Activated CD4-positive, alpha-beta T cell treated with anti-CD3 and anti-CD28 coated beads for 1 hour (primary cell): Measurements from ENCODE around the gene COL9A1.

Experiments
- DNase-seq: peaks from one replicate; pipeline ENCODE4 v3.0.0-alpha.2; 2020

COL9A1 gene

DNA sequence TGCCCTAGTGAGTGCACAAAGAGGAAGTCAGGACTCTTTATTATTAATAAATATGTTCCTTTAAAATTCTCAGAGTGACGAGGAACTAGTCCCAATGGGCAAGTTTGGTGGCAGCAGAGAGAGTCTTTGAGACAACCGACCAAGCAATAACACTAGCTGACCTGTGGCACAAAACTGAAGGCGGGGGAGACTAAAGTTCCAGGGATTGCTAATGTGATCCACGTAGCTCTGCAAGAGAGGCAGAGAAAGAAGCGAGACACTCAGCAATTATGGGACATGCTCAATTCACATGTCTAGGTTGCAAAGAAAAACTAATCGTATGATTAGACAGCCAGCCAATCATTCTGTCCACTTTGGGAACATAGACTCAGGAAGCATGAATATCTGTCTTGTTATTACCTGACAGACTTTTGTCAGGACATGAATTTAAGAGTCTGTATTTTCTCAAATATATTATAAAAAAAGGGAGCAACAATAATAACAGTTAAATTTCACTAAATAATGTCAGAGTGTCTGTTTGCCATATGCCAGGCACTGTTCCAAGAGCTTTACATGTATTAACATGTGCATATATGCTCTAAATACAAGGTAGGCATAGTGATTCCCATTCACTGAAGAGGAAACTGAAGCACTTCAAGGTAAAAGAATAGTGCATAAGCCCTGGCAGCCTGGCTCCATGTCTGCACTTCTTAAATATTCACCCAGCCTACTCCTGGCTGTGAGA is 81.0 kb downstream of the COL9A1 start:
- DNase-seq, result no peak

DNA sequence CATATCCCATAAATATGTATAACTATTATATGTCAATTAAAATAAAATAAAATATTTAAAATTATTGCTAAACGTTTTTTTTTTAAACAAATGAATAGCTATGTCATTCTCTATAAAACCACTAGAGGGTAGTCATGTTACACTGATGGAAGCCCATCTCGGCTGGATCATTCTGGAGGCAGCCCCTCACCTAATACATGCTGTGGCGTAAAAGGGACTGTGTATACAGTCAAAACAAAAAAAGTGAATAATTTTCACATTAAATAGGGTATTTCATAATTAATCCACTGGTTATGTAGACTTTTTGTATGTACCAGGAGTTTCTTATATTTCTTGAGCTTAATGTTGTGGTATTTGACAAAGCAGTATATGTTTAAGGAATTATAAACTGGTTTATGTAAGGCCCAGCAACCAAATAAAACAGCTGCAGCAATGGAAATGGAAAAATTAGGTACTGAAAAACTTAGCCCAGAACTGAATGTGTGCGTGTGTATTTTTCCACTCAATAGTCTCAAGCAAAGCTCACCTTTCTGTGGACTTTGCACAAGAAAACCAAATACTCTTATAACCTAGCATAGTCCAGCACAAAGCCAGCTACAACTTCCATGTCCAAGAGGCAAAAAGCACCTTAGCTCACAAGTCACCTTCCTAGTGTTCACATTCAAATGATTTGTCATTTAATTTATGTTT is 81.7 kb downstream of the COL9A1 start:
- no peak for DNase-seq

DNA sequence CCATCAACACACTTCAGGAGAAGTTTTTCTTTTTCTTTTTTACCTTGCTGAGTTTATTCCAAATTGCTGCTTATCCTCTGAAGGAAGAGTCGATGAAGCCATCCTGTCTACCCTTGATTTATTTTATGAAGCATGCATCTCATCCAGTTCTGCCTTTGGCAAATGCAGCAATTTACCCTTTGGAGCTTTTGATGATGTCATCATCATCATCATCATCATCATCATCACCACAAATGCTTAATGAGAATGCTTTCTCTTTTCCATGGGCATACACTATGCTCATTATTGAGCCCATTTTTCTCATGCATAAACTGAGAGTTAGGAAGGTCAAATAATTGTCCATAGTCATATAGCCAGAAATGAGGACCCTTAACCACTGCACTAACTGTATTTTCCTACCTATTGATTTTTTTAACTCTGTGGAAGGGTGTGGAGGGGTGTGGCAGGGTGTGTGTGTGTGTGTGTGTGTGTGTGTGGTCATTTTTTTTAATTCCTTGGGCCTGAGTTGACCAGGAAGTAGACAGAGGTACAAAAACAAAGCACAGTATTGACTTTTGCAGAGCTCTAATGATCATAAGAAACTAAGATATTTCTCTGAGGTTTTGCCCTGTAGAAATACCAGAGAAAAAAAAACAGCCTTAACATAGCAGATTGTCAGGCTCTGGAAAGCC is 82.8 kb downstream of the COL9A1 start:
- no peak for DNase-seq

DNA sequence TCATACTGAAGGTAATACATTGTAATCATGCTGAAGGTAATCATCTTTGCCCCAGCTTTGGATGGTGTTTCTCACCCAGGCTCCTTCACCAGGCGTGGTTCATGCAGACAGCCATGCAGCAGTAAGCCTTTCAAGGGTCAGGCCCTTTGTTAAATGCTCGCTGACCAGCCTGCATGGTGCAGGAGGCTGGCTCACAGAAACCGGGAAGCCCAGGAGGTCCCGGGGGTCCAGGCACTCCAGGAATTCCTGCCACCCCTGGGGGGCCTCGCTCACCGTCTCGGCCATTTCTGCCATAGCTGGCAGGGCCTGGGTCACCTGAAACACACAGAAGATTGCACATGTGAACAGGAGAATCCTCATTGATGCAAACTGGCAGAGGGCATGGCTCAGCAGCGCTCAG is 86.1 kb downstream of the COL9A1 start:
- DNase-seq, result no peak

DNA sequence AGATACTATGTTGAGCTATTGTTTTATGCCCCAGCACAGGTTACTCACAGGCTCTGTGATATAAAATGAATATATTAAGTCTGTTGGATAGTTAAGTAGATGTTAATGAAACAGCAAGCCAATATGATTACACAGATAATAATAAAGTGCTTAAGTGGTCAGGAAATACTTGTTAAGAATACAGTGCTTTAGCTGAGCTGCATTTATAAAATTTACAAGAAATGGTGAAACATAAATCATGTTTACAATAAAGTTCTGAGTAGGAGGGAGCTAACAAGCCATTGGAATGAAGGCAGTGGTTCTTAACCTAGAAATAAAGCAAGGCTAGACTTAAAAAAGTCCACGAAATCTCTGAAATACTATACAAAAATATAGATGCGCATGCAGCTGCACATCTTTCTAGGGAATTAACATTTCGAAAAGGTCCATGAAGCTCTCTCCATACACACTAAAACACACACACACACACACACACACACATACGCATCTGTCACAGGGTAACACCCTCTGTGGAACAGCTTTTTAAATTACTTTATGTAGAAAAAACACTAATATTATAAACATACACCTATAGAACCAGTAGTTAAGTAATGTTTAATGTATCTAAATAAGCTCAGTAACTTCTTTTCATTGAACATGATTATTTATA is 87.3 kb downstream of the COL9A1 start:
- no peak for DNase-seq

DNA sequence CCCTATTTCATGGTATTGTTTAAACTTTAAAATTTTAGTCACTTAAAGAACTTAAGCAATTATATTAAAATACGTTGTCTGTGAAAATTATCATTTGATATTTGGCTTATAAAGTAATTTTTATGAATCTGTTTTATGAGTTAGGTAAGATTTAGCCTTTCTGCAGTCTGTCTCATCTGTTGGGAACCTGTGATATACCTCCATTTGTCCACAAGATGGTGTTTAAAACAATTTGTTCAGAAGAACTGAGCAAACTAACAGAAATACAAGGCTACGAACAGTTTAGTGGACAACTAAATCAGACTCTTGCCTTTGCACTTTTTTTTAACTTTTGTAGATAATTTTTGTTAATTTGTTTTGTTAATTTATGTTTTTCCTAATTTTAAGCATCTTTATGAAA is 92.4 kb downstream of the COL9A1 start:
- no peak for DNase-seq

DNA sequence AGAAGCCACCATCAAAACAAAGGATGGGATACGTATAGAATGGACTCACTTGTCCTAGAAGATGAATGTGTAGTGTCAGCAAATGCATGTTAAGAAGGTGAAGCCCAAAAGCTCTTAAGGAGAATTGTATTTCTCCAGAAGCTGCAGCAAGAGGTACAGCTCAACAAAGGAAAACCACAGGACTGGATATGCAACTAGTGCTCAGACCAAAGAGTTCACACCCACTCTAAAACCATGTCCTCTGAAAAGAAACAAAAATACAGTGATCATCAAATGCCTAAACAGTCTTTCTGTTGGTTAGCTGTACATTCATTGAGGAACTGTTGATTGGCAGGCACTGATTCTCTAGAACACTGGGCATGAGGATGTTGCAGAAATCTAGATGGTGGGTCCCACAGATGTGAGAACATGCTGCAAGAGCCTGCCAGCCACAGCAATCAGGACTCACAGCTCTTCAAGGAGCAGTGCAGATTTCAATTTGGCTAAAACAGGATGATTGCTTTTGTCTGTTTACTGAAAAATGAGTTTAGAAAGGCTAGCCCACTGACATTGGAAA is 94.6 kb downstream of the COL9A1 start:
- DNase-seq, result no peak

DNA sequence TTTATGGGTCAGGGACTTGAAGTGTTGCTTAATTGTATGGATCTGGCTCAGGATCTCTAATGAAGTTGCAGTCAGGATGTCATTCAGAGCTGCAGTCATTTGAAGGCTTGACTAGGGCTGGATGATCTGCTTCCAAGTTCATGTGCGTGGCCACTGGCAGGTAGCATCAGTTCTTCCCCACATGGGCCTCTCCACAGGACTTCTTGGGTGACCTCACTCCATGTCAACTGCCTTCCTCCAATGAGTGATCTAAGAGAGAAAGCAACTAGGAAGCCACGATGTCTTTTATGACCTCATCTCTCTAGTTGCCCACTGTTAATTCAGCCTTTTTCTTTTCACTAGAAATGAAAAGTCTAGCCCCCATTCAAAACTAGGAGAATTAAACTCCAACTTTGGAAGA is 104.1 kb downstream of the COL9A1 start:
- DNase-seq, result no peak

DNA sequence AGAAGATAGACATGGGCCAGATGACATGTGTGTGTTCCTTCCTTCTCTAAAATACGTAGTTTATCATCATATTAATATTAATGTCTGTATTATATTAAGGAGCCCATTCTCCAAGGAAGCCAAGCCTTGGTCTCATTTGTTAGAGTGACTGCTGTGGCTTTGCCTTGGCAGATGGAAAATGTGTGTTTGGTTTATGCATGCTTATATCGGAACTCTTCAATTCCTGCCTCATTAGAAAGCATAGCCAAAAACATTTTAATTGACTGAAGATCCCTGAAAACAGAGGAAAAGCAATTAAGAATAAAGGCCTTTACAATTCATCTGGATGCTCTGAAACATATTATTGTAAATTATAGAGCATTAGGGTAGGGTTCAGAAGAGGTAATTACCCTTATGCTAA is 106.4 kb downstream of the COL9A1 start:
- no peak for DNase-seq

DNA sequence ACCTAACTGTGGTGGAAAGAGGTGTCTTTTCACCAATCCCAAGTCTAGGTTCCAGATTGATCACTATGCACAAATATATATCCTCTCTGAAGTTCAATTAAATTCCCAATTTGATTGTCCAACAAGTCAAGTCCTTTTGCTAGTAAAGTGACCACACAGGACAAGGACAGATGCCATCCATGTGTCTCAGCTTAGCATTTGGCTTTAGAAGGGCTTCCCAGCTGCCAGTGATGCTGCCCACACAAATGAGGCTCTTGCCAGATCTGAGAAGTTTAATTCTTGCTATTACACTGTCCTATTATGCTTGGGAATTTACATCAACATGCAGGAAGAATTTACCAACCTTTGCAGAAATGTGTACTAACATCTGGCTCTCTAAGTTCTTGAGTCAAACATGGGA is 108.5 kb downstream of the COL9A1 start:
- DNase-seq, result no peak

DNA sequence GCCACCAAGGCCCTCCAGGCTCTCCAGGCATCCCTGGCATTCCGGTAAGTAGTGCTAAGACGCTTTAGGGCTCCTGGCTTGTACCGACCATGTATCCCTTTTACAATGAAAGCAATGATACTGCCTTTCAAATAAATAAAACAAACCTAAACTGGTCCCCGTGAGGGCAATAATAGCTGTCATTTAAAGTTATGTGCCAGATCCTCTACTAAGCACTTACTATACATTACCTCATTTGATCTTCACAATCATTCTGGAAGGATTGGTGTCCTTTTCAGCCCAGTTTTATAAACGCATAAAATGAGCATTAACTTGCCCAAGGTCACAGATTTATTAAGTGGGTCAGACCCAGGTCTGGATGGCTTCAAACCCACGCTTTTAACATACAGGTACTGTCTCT is 114.7 kb downstream of the COL9A1 start:
- no peak for DNase-seq

DNA sequence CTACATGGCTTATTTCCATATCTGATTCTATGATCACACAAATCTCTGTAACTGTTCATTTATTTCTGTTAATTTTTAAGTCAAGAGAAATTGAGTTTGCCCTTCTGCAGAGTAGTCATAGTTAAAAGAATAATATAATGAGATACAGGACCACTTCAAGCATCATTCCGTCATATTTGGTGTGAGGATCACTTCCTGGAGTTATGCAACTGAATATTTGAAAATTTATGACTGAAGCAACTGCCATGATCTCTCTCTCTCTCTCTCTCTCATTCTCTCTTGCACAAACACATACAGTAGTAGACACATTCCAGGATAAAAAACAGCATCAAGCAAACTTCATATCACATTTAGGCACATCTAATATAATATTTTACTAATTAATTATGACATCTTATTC is 116.4 kb downstream of the COL9A1 start:
- no peak for DNase-seq

DNA sequence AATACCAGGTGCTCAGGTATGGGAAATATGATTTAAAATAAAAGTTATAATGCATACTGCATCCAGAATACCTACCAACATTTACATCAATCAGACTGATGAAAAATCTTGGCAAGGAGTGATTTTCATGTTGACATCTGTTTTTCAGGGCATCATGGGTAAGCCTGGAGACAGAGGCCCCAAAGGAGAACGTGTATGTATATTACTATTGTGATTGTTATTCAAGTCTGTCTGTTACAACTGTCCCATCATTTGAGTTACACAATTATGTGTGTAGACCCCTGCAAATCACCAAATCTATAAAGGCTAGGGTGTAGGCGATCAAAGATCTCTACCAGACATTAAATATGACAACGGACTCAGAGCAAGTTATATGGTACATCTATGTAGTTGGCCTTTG is 118.2 kb downstream of the COL9A1 start:
- no peak for DNase-seq

DNA sequence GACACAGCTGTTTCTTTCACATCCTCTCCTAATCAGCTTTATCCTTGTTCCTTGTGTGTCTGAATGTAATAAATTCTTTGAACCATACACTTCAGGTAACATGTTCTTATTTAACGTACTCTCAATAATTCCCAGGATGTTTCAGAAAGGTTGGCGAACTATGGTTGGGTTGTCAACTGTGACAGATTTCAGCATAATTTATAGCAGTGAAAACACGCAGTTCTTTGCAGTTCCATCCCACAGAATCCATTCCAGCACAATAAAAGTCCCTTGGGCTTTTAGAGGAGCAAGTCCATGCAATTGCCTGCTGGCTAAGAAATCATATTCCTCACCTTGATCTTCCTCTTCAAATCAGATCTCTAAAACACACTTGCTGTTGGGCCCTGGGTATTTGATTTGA is 119.3 kb downstream of the COL9A1 start:
- DNase-seq, result no peak

DNA sequence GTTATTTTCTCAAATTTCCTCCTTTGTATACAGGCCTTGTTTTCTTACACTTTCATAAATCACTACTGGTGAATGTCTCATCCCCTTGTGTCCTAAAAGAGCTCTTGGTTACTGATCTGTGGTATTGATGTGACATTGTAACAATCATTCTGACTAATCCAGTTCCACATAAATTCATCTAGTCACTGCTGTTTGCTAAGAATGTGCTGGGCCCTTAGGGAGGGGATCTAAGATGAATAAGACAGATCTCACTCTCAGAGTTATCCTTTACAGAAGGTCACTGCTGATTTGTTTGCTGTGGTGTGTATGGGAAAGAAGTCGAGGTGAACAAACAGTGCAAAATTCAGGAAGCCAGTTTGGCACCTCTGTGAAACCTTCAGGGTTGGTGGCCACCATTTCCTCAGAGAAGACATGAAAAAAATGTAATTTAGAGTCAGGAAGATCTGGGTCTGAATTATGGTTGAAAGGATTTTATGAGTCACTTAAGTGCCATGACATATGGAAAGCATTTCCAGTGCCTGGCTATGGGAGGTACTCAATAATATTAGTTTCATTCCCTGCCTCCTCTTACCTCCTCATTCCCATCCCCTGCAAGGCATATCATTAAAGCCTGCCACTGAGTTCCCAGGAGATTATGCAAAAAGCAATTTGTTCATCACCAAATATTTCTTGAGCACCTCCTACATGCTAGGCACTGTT is 121.8 kb downstream of the COL9A1 start:
- no peak for DNase-seq

DNA sequence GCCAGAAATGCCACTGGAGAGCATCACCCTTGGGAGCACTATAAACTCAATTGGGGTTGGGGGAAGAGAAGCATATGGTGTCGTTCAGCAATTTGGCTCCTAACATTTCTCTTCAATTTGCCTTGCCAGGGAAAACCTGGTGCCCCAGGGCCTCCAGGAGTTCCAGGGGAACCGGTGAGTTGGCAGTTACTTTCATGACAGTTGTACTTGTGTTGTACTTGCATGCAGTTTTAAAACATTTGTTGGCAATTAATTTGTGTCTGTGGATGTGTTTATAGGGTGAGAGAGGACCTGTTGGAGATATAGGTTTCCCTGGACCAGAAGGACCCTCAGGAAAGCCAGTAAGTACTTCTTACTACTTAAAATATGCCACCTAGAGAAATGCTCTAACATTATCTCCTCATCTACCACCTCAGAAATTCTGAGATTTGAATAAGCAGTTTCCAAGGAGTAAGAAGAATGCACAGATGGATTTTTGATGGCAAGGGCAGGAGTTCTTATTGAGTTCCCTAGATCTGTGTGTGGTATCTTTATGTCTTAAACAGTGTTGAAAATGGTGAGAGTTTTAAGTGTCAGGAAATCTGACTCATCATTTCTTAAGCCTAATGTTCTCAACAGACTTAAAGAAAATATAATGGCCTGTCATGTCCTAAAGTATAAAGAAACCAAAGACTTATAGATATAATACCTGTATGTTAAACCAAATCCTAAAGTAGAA is 122.5 kb downstream of the COL9A1 start:
- no peak for DNase-seq

DNA sequence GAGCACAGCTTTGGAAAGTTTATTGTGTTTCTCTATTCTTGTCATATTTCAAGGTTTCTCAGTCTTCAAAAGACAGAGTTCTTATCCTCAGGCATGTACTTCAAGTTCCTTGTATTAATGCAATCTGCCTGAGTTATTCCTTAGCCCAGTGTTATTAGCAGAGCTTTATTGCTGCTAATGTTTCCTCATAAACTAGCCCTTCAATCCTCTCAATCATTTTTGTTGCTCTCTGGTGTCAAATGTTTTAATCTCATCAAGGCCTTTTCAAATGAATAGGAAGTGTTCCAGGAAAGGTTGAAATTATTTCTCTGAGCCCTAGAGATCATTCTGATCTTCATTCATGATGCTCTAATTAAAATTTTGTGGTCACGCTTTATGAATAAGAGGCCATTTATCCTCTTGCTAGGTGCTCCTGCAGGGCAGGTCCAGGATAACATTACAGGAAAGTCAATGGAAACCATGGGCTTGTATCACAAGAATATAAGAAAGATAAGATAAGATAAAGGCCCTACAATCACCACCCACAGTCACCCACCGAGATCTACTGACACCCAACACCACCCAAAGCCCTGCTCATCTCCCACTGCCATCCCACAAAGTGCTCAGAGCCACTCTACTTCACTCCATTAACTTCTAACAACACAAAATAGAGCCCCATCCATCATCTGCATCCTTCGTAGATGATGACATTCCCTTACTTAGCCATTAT is 125.9 kb downstream of the COL9A1 start:
- DNase-seq, result no peak

DNA sequence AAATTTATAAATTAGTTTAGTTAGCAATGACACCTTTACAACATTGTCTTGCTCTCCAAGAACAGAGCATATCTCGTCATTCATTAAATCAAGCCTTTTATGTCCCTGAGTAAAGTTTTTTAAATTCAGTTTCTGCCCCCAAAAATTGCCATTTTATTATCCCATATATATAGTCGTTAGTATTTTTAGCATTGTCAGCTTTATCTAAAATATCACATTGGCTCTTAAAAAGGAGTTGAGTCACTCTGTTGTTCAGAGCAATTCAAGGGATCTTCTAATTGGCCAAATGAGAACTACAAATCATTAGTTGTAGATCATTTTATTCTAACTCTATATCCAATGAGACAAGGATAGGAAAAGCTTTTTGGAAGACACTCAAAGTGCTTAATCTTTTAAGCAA is 127.1 kb downstream of the COL9A1 start:
- DNase-seq, result no peak

DNA sequence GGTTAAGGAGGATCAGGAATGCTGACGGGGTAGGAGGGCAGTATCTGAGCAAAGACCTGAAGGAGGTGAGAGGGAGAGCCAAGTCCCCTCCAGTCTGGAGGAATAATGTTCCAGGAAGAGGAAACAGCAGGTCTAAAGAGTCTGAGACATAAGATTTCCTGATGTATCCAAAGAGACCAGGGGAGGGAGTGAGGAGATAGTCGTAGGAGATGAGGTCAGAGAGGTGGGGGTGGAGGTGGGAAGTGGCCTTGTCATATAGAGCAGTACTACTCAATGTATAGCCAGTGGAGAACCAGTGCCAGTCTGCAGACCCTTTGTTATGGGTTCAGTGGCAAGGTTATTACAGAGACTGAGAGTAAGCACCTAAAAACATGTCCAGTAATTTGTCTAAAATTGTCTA is 130.6 kb downstream of the COL9A1 start:
- DNase-seq, result no peak

DNA sequence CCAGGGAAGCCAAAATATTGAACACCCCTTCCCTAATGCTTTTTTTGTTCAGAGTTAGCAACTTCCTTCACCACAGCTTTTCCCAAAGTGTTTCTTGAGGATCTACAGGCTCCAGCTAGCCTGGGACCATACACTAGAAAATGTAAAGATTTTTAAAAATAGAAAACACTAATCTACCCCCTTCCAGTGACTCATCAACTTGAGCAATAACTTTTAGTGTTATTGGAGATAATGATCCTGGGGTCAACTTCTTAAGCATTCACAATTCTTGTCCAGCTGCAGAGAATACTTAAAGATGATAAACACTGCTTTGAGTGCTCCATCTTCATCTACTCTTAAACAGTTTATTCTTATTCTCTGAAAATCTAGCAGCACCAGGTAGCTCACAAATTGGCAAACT is 131.6 kb downstream of the COL9A1 start:
- no peak for DNase-seq

DNA sequence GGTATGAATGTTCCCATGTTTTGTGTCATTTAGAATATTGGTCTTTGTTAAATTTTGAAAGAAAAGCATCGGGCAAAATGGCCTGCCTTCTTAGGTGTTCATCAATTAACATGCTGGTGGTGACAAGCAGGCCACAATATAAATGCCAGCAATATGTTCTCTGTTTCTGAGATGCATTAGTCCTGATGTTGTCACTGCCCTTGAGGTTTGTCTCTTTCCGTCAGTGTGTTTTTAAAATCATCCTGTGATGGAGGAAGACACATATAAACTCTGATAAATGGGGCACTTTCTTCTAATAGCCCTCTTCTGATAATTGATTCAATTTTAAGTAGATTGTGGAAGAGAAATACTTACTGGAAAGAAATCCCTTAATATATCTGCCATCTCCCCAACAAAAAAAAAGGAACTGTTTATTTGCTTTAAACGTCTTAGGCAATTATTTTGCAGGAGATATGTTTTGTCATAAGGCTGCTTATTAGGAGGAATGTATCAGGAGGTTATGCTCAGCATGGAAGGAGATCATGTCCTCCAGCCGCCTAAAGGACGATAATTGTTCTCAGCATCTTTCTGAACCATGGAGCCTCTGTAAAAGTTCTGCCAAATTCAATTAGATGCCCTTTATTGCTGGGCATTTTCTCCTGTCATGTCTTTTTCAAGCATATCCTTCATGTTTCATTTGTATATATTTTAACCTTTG is 134.1 kb downstream of the COL9A1 start:
- no peak for DNase-seq
